Brain microvascular endothelial cell (primary cell): ENCODE data around the gene GOPC.

ENCODE experiments used
- DNase-seq: peaks from one replicate; pipeline ENCODE4 v3.0.0-alpha.2; 2020
- H3K27ac ChIP-seq: fragments of 250-450 bp; sonication (Bioruptor Pico); 2 replicates; pipeline ENCODE4 v1.5.1; 2020; ENCODE audit warnings: mild to moderate bottlenecking, moderate library complexity
- H3K27me3 ChIP-seq: fragments of 250-450 bp; sonication (Bioruptor Pico); replicated peaks from 2 replicates; pipeline ENCODE4 v1.5.1; 2020; ENCODE audit warnings: mild to moderate bottlenecking
- H3K36me3 ChIP-seq: fragments of 250-450 bp; sonication (Bioruptor Pico); replicated peaks from 2 replicates; pipeline ENCODE4 v1.5.1; 2020; ENCODE audit warnings: mild to moderate bottlenecking
- H3K4me3 ChIP-seq: 2 replicates; pipeline ENCODE4 v1.5.1; 2011; ENCODE audit warnings: low read depth, mild to moderate bottlenecking, control low read depth, low read length, moderate library complexity
- in situ Hi-C: cut with HindIII; loops from 2 replicates; pipeline ENCODE4 v1.10.0; 2017; ENCODE audit warnings: low sequenced_read_pairs, low pct_ligation_motif_present
- TF ChIP-seq, protein P1 (sequence below): IDR thresholded peaks from 2 replicates; pipeline ENCODE4 v1.5.1; 2011; ENCODE audit warnings: low read depth, mild to moderate bottlenecking, moderate library complexity, low read length, control low read depth, inconsistent platforms; ENCODE audit errors: missing control alignments

Gene GOPC

DNA sequence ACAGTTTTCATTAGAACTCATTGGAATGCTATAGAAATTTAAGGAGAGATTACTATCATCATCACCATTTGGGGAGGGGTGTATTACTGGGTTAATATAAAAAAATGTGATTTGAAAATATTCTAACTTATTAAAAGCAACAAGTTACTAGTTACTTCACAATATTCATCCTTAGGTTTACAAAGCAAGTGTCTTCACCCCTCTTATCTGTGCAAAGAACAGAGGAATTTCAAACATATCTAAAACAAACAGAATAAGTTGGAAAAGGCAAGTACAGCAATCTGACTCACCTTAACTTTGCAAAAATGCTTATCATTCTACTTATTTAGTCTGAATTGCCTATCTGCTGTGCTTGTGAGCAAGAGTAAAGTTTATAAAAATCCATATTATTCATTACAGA, 87.0 kb downstream of the GOPC start:
- Histone ChIP-seq H3K4me3 (no peak overlapping the region), H3K27me3 (no peaks in the 10 kb centered on the region), H3K27ac (no peak overlapping the region), H3K36me3 (no peaks in the 10 kb centered on the region)
- DNase-seq, result no peak
- TF ChIP-seq, protein P1, sequence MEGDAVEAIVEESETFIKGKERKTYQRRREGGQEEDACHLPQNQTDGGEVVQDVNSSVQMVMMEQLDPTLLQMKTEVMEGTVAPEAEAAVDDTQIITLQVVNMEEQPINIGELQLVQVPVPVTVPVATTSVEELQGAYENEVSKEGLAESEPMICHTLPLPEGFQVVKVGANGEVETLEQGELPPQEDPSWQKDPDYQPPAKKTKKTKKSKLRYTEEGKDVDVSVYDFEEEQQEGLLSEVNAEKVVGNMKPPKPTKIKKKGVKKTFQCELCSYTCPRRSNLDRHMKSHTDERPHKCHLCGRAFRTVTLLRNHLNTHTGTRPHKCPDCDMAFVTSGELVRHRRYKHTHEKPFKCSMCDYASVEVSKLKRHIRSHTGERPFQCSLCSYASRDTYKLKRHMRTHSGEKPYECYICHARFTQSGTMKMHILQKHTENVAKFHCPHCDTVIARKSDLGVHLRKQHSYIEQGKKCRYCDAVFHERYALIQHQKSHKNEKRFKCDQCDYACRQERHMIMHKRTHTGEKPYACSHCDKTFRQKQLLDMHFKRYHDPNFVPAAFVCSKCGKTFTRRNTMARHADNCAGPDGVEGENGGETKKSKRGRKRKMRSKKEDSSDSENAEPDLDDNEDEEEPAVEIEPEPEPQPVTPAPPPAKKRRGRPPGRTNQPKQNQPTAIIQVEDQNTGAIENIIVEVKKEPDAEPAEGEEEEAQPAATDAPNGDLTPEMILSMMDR, result no peak
- in situ Hi-C loops, result no loop called here

DNA sequence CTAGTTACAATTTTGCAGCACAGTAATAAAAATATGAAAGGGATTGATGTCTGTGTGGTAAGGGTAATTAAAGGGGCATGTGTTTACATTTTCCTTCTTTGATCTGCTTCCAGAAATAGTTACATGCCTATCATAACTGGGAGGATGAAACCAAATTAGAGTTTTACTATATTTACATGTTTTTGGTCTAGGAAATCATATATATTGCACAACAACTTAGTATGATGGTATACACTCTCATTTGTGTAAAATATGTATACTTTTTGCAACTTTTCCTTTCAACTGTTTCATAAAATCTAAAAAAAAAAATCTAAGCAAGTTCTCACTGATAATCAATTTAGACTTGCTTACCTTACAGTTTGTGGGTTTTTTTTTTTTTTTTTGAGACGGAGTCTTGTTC, 87.7 kb downstream of the GOPC start:
- in situ Hi-C loops, result no loop called here
- no peaks in the 10 kb centered on the region for H3K36me3 ChIP-seq
- no peak for DNase-seq

DNA sequence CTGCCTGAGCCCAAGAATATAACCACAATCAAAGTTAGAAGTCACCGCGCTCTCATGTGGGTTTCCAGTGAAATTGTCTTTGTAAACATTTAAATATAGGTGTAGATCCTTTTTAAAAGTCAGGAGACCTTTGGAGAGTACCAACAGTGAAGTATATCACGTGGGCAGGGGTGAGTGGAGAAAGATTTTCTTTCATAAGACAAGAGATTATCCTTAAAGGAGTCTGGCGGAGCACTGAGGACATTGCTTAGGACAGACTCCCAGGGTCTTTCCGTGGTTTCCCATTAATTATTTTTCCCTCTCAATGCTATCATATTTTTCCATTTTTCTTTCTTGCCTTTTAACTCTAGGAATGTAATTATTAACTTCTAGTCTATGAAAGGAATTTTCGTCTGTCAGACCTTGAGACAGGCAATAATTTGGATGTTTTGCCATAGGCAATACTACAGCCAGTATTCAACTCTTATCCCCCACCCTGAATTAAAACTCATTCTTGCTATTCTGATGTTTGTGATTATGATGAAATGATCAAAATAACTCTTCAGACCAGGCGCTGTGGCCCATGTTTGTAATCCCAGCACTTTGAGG, 88.4 kb downstream of the GOPC start:
- Histone ChIP-seq H3K4me3 (no peak overlapping the region), H3K27me3 (no peaks in the 10 kb centered on the region), H3K27ac (no peak overlapping the region), H3K36me3 (peaks cover 2% of the 10 kb centered on the region)
- in situ Hi-C loops, result no loop called here
- DNase-seq, result no peak
- TF ChIP-seq, protein P1, result no peak

More for the DNA sequence above, 87.7 kb downstream of the GOPC start:
- Histone ChIP-seq H3K27ac (no peak overlapping the region), H3K27me3 (no peaks in the 10 kb centered on the region), H3K4me3 (no peak overlapping the region)
- TF ChIP-seq, protein P1, result no peak

DNA sequence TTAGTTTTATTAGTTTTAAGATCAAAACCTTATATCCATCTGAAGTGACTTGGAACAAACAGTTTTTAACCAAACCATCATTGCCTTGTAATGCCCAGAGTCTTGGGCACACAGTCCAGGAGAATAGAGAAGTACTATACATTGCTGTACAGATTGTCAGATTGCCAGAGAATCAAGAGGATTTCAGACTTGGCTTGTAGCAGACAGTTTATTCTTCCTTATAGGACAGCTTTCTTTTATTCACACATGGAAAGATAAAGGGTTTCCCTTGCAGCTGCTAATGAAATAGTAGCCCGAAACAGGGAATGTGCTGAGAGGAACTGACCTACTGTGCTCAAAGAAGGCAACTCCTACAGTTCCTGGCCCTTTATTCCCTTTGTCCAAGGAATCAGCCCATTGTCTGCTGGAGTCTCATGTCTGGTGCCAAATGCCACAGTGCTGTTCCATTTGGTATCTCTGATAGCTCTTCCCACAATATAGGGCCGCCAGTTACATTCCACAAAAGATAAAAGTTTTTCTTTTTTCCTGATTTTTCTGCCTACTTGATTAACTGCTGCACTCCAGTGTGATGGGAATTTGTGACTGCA, 89.2 kb downstream of the GOPC start:
- in situ Hi-C loops, result no loop called here
- DNase-seq, result no peak
- H3K36me3 ChIP-seq, result peaks cover 2% of the 10 kb centered on the region
- H3K27me3 ChIP-seq, result no peaks in the 10 kb centered on the region
- TF ChIP-seq, protein P1, result no peak
- H3K4me3 ChIP-seq, result no peak overlapping the region
- H3K27ac ChIP-seq, result no peak overlapping the region

DNA sequence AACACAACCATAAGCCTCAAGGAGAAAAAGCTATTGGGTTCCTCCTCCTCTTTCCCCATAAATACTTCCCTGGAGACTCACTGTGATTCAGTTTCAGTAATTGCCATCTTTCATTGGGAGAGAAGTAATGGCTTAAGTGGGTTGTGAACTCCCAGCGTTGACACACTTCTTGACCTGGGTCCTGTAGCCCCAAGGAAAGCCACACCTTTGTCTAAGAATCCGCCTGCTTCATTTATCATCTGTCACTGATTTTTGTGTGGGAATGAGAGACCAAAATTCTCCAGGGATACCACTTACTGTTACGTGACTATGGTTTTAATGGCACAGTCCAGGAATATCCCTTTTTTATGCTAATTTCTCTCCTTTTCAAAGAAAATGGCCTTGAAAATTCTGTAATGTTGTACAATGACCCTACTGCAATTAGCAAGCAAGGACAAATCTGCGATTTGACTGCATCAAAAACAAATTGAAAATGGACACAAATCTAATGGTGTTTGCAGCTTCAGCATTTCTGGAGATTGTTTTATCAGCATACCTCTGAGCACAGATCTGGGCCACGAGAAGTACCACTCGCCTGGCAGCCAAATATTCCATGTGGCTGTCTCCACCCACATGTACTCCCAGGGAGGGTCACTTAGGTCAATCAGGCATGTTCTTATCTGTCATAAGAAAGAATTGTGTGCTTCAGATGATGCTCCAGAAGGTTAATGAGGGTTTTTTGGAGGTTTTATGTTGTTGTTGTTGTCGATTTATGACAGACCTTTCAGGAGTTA, 90.1 kb downstream of the GOPC start:
- H3K4me3 ChIP-seq, result no peak overlapping the region
- TF ChIP-seq, protein P1, result no peak

More for the DNA sequence above, 90.1 kb downstream of the GOPC start:
- in situ Hi-C loops, result no loop called here
- Histone ChIP-seq H3K27ac (no peak overlapping the region), H3K27me3 (no peaks in the 10 kb centered on the region), H3K36me3 (peaks cover 2% of the 10 kb centered on the region)
- DNase-seq, result no peak
